GM12875 (cell line): Measurements from ENCODE around the gene RALGDS.
A peak's percentile ranks its signal among the peaks of the same experiment; 100 is the strongest.
"Not testable (repeated sequence)": the region's sequence is repeated elsewhere in the genome, so short reads cannot be mapped to it uniquely, and the experiment has no call there.

Experiments used
- H3K4me3 ChIP-seq: one replicate; pipeline ENCODE4 v1.5.1; 2011; ENCODE audit warnings: low read depth, low read length, control low read depth
- CTCF ChIP-seq: IDR thresholded peaks from 2 replicates; pipeline ENCODE4 v1.5.1; 2011; ENCODE audit warnings: low read depth, mild to moderate bottlenecking, control low read depth, inconsistent platforms, low read length, moderate library complexity, borderline replicate concordance; ENCODE audit not compliant: insufficient read depth

RALGDS gene

GRCh38 chr9:133121198-133121914 is at the start of gene RALGDS:
Gene RALGDS, minus strand, starts transcription at chr9:133121240. Its CDS starts 86 bp downstream, at chr9:133121154.
- H3K4me3 ChIP-seq, result peak within 1 kb of the TSS; percentile 73
- no peak for TF ChIP-seq CTCF

- no peak overlapping the region for H3K4me3 ChIP-seq
- TF ChIP-seq CTCF, result no peak
Observed at GRCh38 chr9:133170716-133171115, 49.7 kb upstream of the RALGDS start.

- not testable (repeated sequence) for H3K4me3 ChIP-seq
Observed at GRCh38 chr9:133169687-133170086, 48.6 kb upstream of the RALGDS start.

GRCh38 chr9:133169102-133169501 is 48.1 kb upstream of the RALGDS start:
- H3K4me3 ChIP-seq, result no peak overlapping the region
- TF ChIP-seq CTCF, result no peak

- TF ChIP-seq CTCF, result no peak
- no peak overlapping the region for H3K4me3 ChIP-seq
Observed at GRCh38 chr9:133168432-133168831, 47.4 kb upstream of the RALGDS start.

GRCh38 chr9:133167769-133168168 is 46.7 kb upstream of the RALGDS start:
- no peak overlapping the region for H3K4me3 ChIP-seq
- no peak for TF ChIP-seq CTCF

GRCh38 chr9:133167096-133167730 is 46.2 kb upstream of the RALGDS start:
- no peak for TF ChIP-seq CTCF

More at GRCh38 chr9:133167096-133167730, 46.2 kb upstream of the RALGDS start:
- no peak overlapping the region for H3K4me3 ChIP-seq
